Activated T-cell treated with anti-CD3 and anti-CD28 coated beads, Interleukin-2, amount 50 U/mL, for 24 hours (primary cell): Measurements from ENCODE around the gene GRIA4.

ENCODE experiments used
- DNase-seq: peaks from one replicate; pipeline ENCODE4 v3.0.0-alpha.2; 2020
- H3K27ac Mint-ChIP-seq: 2 replicates; pipeline ENCODE4 v1.8.0; 2020; ENCODE audit warnings: mild to moderate bottlenecking, mixed read lengths
- H3K27me3 Mint-ChIP-seq: 2 replicates; pipeline ENCODE4 v1.8.0; 2020; ENCODE audit warnings: mixed read lengths
- H3K36me3 Mint-ChIP-seq: 2 replicates; pipeline ENCODE4 v1.8.0; 2020; ENCODE audit warnings: low read depth, mixed read lengths
- H3K4me1 Mint-ChIP-seq: 2 replicates; pipeline ENCODE4 v1.8.0; 2020; ENCODE audit warnings: low read depth, mixed read lengths
- H3K4me3 Mint-ChIP-seq: 2 replicates; pipeline ENCODE4 v1.8.0; 2020; ENCODE audit warnings: mild to moderate bottlenecking, moderate library complexity, mixed read lengths
- H3K9me3 Mint-ChIP-seq: 2 replicates; pipeline ENCODE4 v1.8.0; 2020; ENCODE audit warnings: mixed read lengths

GRIA4 gene

DNA sequence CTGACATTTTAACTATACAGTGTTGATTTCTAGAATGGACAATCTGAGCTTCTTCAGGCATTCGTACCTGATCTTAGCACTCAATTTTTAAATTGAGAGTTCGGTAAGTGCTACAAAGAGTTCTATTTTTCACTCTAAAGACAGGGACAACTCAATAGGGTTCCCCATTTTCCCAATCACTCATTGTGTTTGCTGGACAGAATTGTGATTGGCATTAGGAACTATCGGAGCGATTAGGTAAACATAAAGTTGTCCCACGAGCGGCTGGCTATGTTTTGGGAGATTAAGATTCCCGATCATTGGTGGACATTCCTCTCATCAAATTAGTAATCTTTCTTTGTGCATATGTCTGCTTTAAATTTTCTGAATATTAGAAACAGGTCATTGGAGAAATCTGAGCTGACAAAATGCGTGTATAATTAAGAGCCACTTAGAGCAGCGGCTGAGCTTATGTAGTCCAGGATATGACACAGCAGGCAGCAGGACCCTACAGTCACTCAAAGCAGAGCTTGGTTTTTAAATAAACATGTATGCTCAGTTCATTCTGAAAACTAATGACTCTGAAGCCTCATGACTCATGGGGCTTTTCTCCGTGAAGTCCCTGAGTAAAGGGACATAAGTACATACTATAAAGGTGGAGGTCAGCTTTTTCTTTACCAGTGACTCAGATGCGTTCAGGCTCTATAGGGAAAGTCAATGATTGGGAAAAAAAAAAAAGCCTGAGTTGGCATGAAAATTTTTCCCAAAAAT is 109.4 kb downstream of the GRIA4 start:
- H3K36me3 Mint-ChIP-seq, result no peaks in the 10 kb centered on the region
- H3K9me3 Mint-ChIP-seq, result no peaks in the 10 kb centered on the region
- DNase-seq, result no peak
- no peak overlapping the region for H3K4me3 Mint-ChIP-seq
- H3K27me3 Mint-ChIP-seq, result no peaks in the 10 kb centered on the region
- H3K4me1 Mint-ChIP-seq, result no peaks in the 10 kb centered on the region
- no peak overlapping the region for H3K27ac Mint-ChIP-seq

DNA sequence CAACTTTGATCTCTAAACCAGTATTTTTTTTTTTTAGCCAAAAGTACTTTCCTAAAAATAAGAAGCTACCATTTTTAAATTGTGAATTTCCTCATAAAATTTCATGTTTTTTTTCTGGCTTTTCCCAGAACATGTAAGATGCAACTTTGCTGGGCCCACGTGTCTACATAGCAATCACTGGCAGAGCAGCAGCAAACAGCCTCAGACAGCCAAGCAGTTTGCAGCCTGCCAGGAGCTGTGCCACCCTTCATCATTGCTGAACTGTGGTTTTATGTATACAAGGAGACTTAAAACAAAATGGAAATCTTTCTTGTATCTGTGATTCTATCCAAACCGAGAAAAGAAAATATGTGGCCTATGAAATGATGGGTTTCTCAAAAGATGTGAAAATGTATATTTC is 110.2 kb downstream of the GRIA4 start:
- Mint-ChIP-seq H3K27ac (no peak overlapping the region), H3K4me3 (no peak overlapping the region), H3K9me3 (no peaks in the 10 kb centered on the region), H3K4me1 (no peaks in the 10 kb centered on the region), H3K27me3 (no peaks in the 10 kb centered on the region), H3K36me3 (no peaks in the 10 kb centered on the region)
- no peak for DNase-seq

DNA sequence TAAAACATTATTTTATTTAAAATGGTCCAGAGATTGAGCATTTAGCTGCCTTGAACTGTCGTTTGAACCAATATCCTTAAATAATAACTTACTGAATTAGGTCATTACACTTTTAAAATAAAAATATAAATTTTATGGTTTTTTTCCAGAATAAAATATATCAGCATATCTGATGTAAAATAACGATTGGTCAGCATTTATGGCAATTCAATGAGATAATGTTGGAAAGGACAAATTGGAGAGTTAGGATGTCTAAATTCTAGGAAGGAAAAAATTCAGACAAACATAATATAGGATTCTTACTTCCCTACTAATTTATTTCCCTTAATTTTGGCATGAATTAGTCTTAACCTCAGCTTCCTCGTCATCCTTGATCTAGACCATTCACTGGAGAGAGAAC is 113.4 kb downstream of the GRIA4 start:
- peaks cover under 1% of the 10 kb centered on the region for H3K9me3 Mint-ChIP-seq
- no peak overlapping the region for H3K27ac Mint-ChIP-seq
- DNase-seq, result no peak
- no peaks in the 10 kb centered on the region for H3K27me3 Mint-ChIP-seq
- H3K36me3 Mint-ChIP-seq, result no peaks in the 10 kb centered on the region
- no peak overlapping the region for H3K4me3 Mint-ChIP-seq
- no peaks in the 10 kb centered on the region for H3K4me1 Mint-ChIP-seq

DNA sequence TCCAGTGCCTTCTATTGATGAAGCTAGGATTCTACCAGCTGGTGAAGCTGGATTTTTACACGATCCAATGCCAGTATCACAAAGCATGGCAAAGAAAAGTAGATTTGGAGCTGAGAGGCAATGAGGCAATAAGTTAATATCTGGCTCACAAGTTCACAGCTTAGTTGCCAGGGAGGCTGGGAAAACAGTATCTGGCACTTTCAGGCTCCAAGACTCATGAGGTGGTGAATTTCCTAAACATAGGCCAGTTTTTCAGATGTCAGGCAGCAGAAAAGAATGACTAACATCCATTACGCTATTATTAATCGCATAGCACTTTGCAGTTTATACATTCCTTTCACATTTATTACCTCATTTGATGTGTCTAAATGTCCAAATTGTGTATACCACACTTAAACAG is 122.7 kb downstream of the GRIA4 start:
- H3K4me1 Mint-ChIP-seq, result no peaks in the 10 kb centered on the region
- peaks cover 11% of the 10 kb centered on the region for H3K9me3 Mint-ChIP-seq
- H3K4me3 Mint-ChIP-seq, result no peak overlapping the region
- H3K27ac Mint-ChIP-seq, result no peak overlapping the region
- H3K36me3 Mint-ChIP-seq, result no peaks in the 10 kb centered on the region
- H3K27me3 Mint-ChIP-seq, result no peaks in the 10 kb centered on the region
- no peak for DNase-seq

DNA sequence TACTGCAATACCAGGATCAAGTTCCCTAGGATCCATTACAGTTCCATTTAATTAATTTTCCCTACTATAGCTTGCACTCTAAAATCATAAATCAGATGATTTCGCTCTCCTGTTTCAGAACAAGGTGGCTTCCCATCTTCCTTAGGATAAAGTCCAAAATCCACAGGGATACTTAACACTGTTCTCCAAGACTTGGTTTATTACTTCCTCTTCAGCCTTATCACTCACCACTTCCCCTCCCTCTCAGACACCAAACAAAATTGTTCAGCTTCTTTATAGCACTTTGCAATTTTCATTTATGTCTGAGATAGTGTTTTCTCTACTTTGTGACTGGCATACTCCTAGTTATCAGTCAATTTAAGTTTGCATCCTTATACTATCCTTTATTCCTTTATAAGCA is 124.6 kb downstream of the GRIA4 start:
- DNase-seq, result no peak
- Mint-ChIP-seq H3K4me1 (no peaks in the 10 kb centered on the region), H3K27me3 (no peaks in the 10 kb centered on the region), H3K36me3 (no peaks in the 10 kb centered on the region), H3K9me3 (peaks cover 5% of the 10 kb centered on the region), H3K4me3 (no peak overlapping the region), H3K27ac (no peak overlapping the region)

DNA sequence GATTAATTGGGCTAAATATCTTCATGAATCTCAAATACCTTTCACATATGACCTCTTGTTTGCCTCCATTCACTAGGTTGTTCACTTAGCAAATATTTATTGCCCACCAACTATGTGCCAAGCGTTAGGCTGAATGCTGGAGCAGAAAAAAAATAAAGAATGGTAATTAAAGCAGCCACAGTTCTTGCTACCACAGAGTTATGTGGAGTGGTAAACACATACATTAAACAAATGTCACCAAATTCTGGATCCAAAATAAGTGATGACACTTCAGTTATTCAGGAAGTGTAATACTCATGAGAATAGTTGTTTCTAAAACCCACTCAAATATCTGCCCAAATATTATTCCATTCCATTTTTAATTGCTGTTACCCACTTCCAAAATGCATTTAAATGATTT is 128.4 kb downstream of the GRIA4 start:
- Mint-ChIP-seq H3K9me3 (no peaks in the 10 kb centered on the region), H3K36me3 (no peaks in the 10 kb centered on the region), H3K4me1 (no peaks in the 10 kb centered on the region), H3K27me3 (no peaks in the 10 kb centered on the region), H3K27ac (no peak overlapping the region), H3K4me3 (no peak overlapping the region)
- DNase-seq, result no peak

DNA sequence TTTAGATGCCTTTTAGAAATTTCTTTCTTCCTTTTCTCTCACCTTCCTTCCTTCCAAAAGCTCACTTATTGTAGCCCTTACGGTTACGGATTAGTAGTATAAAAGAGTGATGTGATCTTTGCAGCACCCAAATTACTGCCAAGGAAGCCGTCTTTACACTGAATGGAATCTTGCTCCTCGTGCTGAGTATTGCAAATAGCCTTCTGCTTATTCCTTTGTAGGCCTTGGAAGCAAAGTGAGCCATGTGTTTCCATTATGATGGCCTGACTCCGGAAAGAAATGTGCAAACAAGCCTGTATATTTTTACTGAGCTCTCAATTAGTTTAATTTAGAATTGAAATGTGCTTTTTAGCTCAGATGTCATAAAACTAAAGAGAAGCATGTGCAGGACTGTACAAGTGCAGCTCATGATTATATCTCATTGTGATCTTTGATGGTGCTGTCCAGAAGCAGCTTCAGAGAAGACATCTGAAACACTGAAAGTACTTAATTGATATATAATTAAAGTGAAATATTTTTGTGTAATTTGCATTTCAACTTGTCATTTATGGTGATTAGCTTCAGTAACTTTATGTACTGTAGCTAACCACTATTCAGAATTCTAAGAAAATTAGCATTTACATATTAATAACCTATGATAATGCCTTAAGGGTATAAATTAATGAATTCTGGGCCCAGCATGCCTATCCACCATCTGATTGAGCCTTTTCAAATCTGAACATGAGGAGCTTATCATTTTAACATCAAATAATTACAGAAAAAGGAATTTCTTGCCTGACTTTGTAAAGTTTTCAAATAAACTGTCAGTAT is 129.3 kb downstream of the GRIA4 start:
- no peak overlapping the region for H3K27ac Mint-ChIP-seq
- DNase-seq, result no peak
- H3K4me1 Mint-ChIP-seq, result no peaks in the 10 kb centered on the region
- no peaks in the 10 kb centered on the region for H3K9me3 Mint-ChIP-seq
- H3K36me3 Mint-ChIP-seq, result no peaks in the 10 kb centered on the region
- no peak overlapping the region for H3K4me3 Mint-ChIP-seq
- no peaks in the 10 kb centered on the region for H3K27me3 Mint-ChIP-seq

DNA sequence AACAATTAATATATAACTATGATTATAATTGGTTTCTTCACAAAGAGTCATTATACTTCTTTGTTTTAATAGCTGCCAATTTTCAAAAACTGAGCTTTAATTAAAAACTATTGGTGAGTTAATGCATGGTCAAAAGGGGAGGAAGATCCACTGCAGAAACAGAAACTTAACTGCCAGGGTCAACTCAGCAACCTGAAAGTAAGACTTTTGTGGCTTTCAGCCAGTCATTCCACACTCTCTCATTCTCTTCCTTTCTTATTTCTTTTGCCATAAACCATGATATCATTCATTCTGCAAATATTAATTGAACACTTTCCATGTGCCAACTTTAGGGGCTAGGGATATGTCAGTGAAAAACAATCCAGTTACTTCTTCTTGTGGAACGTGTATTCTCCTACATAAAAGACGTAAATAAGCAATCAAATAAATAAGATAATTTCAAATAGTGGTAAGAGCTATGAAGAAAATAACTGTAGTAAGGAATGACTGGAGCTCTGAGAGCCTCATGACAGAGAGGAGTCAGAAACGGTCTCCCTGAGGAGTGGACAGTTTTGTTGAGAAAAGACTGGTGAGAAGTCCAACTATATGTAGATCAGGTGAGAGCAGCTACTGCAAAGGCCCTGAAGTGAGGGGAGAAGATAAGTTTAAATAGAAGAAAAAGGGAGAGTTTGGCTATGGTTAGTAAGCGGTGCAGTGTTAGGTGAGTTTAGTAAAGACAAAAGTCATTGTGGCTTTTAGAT is 130.5 kb downstream of the GRIA4 start:
- Mint-ChIP-seq H3K9me3 (no peaks in the 10 kb centered on the region), H3K4me3 (no peak overlapping the region), H3K36me3 (no peaks in the 10 kb centered on the region), H3K4me1 (no peaks in the 10 kb centered on the region), H3K27me3 (no peaks in the 10 kb centered on the region), H3K27ac (no peak overlapping the region)
- DNase-seq, result no peak

DNA sequence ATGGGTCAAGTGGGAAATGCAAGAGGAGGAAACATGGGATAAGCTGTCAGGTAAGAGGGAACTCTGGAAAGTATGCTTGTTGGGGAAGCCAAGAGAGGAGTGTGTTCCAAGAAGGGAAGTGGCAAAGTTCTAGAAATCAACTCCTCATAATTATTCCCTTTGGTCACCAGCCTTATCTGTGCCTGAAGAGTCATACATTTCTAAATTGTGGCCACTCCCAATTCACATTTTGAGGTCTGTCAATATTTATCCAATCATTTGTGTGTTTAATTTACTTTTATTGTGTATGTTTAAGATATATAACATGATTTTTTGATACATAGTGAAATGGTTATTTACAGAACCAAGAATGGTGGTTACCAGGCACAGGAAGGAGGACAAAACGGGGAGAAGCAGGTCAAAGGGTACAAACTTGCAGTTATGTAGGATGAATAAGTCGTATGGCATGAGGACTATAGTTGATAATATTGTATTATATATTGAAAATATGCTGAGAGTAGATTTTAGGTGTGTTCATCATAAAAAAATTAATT is 131.7 kb downstream of the GRIA4 start:
- H3K27ac Mint-ChIP-seq, result no peak overlapping the region
- H3K9me3 Mint-ChIP-seq, result no peaks in the 10 kb centered on the region
- H3K4me3 Mint-ChIP-seq, result no peak overlapping the region
- no peaks in the 10 kb centered on the region for H3K36me3 Mint-ChIP-seq
- no peaks in the 10 kb centered on the region for H3K4me1 Mint-ChIP-seq
- no peaks in the 10 kb centered on the region for H3K27me3 Mint-ChIP-seq
- DNase-seq, result no peak

DNA sequence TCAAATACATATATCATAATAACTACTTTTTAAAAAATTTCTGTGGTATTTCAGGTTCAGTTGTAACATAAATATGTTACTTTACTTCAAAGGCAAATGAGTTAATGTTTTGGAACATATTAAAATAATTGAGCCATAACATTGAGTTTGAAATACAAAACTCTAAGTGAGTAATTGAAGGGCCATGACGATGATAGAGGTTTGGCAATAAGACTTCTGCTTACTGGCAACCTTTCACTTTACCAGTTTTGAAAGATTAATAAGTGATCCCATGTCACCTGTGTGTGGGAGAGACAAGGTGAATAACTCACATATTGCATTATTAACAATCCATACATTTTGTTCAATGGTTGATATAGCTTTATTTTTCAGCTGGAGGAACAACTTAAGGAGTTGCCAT is 144.4 kb downstream of the GRIA4 start:
- Mint-ChIP-seq H3K4me3 (no peak overlapping the region), H3K4me1 (no peaks in the 10 kb centered on the region), H3K36me3 (no peaks in the 10 kb centered on the region), H3K9me3 (no peaks in the 10 kb centered on the region), H3K27ac (no peak overlapping the region), H3K27me3 (no peaks in the 10 kb centered on the region)
- DNase-seq, result no peak

DNA sequence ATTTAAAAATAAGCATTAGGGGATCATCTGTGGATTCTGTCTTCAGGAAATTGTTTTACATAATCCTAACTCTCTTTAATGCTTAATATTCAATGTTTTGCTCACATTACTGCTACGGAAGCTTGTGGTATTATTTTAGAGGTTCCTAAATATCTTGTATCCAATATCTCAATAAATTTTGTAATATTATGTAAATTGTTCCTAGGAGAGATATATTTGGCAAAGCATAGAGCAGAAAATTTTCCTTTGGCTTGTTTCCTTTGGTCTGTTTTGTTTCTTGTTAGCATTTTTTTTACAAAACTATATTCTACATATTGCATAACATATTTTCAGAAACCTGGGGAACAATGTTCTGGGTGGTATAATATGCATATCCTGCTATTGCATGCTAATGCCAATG is 144.8 kb downstream of the GRIA4 start:
- Mint-ChIP-seq H3K9me3 (no peaks in the 10 kb centered on the region), H3K36me3 (no peaks in the 10 kb centered on the region), H3K27ac (no peak overlapping the region), H3K27me3 (no peaks in the 10 kb centered on the region), H3K4me3 (no peak overlapping the region), H3K4me1 (no peaks in the 10 kb centered on the region)
- no peak for DNase-seq

DNA sequence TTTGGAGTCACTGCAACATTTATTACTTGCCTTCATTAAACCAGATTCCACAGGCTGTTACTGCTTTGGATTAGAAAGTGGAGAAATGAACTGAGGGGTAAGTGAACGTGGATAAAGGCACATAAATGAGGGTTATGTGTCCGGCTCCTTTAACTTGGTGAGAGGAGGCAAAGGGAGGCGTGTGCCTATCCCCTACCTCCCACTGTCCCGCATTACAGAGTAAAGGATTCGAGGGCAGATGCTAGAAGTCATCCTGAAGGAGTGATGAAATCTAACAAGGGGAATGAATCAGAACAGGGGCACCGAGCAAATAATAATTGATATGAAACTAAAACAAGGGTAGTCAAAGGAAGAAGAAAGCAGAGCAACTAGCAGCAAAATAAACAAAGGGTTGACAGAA is 147.2 kb downstream of the GRIA4 start:
- no peaks in the 10 kb centered on the region for H3K9me3 Mint-ChIP-seq
- no peaks in the 10 kb centered on the region for H3K36me3 Mint-ChIP-seq
- H3K4me3 Mint-ChIP-seq, result no peak overlapping the region
- no peak for DNase-seq
- no peaks in the 10 kb centered on the region for H3K27me3 Mint-ChIP-seq
- H3K4me1 Mint-ChIP-seq, result no peaks in the 10 kb centered on the region
- H3K27ac Mint-ChIP-seq, result no peak overlapping the region

DNA sequence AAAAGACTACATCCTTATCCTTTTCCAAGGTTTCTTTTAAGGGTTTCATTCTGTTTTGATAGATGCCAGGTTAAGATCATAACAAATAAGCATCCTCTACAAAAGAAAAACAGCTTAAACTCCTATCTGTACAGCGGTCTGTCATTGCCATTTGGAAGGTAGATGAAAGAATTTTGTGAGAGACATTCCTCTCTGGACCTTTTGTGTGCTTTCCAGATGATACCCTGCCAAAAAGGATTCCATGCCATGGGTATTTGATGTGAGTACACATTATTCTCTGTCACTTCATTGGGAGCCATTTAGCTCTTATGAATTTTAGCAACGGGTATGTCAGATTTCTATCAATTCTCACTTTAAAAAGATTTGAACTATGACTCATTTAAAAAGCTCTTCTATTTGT is 153.7 kb downstream of the GRIA4 start:
- Mint-ChIP-seq H3K9me3 (no peaks in the 10 kb centered on the region), H3K27ac (no peak overlapping the region), H3K36me3 (no peaks in the 10 kb centered on the region), H3K27me3 (peaks cover 5% of the 10 kb centered on the region), H3K4me3 (no peak overlapping the region), H3K4me1 (no peaks in the 10 kb centered on the region)
- DNase-seq, result no peak

DNA sequence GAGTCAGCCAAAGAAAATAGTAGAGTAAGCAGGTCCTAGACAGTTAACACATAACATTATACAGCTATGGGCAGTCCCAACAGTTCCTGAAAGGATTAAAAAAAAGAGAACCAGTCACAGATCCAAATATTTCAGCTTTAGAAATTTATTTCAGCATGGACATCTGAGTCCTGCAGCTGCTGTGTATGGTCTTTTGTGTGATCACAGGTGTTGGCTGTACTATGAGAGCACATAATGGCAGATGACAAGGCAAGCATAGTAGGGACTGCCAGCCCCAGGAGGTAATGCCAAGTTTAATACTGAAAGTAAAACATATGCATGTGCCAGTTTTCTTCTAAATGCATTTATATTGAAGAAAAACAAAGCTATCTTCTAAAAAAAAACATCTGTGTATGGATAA is 158.1 kb downstream of the GRIA4 start:
- no peak overlapping the region for H3K27ac Mint-ChIP-seq
- H3K9me3 Mint-ChIP-seq, result no peaks in the 10 kb centered on the region
- H3K4me3 Mint-ChIP-seq, result no peak overlapping the region
- no peak for DNase-seq
- H3K4me1 Mint-ChIP-seq, result no peaks in the 10 kb centered on the region
- H3K27me3 Mint-ChIP-seq, result peaks cover 9% of the 10 kb centered on the region
- no peaks in the 10 kb centered on the region for H3K36me3 Mint-ChIP-seq

DNA sequence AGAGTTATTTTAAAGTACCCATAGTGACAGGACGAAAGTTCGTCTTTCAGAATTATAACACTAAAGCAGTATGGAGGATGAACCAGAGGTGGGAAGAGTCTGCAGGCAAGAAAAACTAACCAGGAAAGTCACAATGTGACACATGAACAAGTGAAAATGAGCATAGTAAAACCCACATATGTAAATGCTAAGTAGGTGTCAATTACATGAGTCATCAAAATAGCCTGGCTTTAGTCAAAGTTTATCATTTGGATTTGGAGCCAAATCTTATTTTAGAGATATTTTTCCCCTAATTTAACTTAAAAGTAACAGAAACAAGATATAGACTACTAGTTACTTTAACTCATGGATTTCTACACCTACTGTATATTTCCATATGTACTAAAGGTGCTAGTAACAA is 159.8 kb downstream of the GRIA4 start:
- peaks cover 9% of the 10 kb centered on the region for H3K27me3 Mint-ChIP-seq
- H3K36me3 Mint-ChIP-seq, result no peaks in the 10 kb centered on the region
- DNase-seq, result no peak
- H3K27ac Mint-ChIP-seq, result no peak overlapping the region
- H3K4me3 Mint-ChIP-seq, result no peak overlapping the region
- no peaks in the 10 kb centered on the region for H3K9me3 Mint-ChIP-seq
- no peaks in the 10 kb centered on the region for H3K4me1 Mint-ChIP-seq
